GM18517 (cell line): ENCODE measurements around the gene SAP30BP.

Experiments used
- ATAC-seq: cut with Tn5 transposase; IDR thresholded peaks from one replicate; pipeline ENCODE4 v1.9.1; 2021; ENCODE audit warnings: mild to moderate bottlenecking, moderate library complexity; ENCODE audit not compliant: unreplicated experiment

The SAP30BP gene

GRCh38 chr17:75755205-75755901, 88.2 kb downstream of the SAP30BP start:
- no peak for ATAC-seq

- ATAC-seq, result no peak
These were observed 88.9 kb downstream of the SAP30BP start for GRCh38 chr17:75755990-75756389.

DNA sequence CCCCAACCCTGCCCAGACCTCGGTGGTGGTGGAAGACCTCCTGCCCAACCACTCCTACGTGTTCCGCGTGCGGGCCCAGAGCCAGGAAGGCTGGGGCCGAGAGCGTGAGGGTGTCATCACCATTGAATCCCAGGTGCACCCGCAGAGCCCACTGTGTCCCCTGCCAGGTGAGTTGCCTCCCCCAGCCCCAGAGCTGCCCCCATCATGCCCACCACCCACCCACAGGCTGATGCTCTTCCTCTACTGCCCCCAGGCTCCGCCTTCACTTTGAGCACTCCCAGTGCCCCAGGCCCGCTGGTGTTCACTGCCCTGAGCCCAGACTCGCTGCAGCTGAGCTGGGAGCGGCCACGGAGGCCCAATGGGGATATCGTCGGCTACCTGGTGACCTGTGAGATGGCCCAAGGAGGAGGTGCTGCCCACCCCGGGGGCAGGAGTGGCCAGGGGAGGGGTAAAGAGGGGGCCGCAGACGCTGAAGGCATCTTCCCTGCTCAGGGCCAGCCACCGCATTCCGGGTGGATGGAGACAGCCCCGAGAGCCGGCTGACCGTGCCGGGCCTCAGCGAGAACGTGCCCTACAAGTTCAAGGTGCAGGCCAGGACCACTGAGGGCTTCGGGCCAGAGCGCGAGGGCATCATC, 89.4 kb downstream of the SAP30BP start:
- no peak for ATAC-seq

DNA sequence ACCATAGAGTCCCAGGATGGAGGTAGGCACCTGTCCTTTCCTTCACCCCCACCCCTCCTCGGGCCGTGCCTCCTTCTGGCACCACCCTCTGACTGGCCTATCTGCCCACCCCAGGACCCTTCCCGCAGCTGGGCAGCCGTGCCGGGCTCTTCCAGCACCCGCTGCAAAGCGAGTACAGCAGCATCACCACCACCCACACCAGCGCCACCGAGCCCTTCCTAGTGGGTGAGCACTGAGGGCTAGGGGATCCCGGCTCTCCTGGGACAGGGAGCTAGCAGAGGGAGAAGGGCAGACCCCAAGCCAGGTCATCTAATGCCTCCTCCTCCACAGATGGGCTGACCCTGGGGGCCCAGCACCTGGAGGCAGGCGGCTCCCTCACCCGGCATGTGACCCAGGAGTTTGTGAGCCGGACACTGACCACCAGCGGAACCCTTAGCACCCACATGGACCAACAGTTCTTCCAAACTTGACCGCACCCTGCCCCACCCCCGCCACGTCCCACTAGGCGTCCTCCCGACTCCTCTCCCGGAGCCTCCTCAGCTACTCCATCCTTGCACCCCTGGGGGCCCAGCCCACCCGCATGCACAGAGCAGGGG, 90.0 kb downstream of the SAP30BP start:
- no peak for ATAC-seq
